Midbrain (tissue), 1 donor: ENCODE results near the gene PAX7.
"Not testable (repeated sequence)": the region's sequence is repeated elsewhere in the genome, so short reads cannot be mapped to it uniquely, and the experiment has no call there.

Experiments
- DNase-seq: peaks from one replicate; lab custom pipeline; 2025; lab: John Stamatoyannopoulos, UW

PAX7 gene

GRCh38 chr1:18630511-18631495 is at the start of gene PAX7:
PAX7 (plus strand) TSS chr1:18630846; CDS start chr1:18631604, 758 bp downstream.
- no peak for DNase-seq

- no peak for DNase-seq
Measured at GRCh38 chr1:18581420-18581880, 49.2 kb upstream of the PAX7 start.

- DNase-seq = no peak
Measured at GRCh38 chr1:18582890-18583289, 47.8 kb upstream of the PAX7 start.

GRCh38 chr1:18583326-18583941 is 47.2 kb upstream of the PAX7 start:
- no peak for DNase-seq

- not testable (repeated sequence) for DNase-seq
Measured at GRCh38 chr1:18586016-18586415, 44.6 kb upstream of the PAX7 start.

GRCh38 chr1:18588093-18588492 is 42.6 kb upstream of the PAX7 start:
- DNase-seq = no peak

GRCh38 chr1:18592368-18592767 is 38.3 kb upstream of the PAX7 start:
- no peak for DNase-seq

GRCh38 chr1:18597160-18598042 is 33.2 kb upstream of the PAX7 start:
- peak; percentile 37 for DNase-seq

- DNase-seq = no peak
Measured at GRCh38 chr1:18599086-18599485, 31.6 kb upstream of the PAX7 start.

GRCh38 chr1:18599704-18600103 is 30.9 kb upstream of the PAX7 start:
- DNase-seq = no peak

GRCh38 chr1:18602533-18603211 is 28.0 kb upstream of the PAX7 start:
- no peak for DNase-seq

- DNase-seq = no peak
Measured at GRCh38 chr1:18603212-18603852, 27.3 kb upstream of the PAX7 start.

GRCh38 chr1:18606443-18607288 is 24.0 kb upstream of the PAX7 start:
- no peak for DNase-seq

- DNase-seq = no peak
Measured at GRCh38 chr1:18607289-18607760, 23.3 kb upstream of the PAX7 start.

GRCh38 chr1:18608534-18608933 is 22.1 kb upstream of the PAX7 start:
- no peak for DNase-seq

- no peak for DNase-seq
Measured at GRCh38 chr1:18611311-18611710, 19.3 kb upstream of the PAX7 start.

GRCh38 chr1:18612073-18612472 is 18.6 kb upstream of the PAX7 start:
- no peak for DNase-seq

GRCh38 chr1:18614069-18614735 is 16.4 kb upstream of the PAX7 start:
- no peak for DNase-seq
